Neural progenitor cell (in vitro differentiated cells): ENCODE results near the gene MYL12B.

Experiments used
- EZH2 ChIP-seq: fragments of 200-600 bp; sonication (generic); IDR thresholded peaks from 2 replicates; pipeline ENCODE4 v1.6.1; 2017; ENCODE audit warnings: antibody characterized with exemption, mild to moderate bottlenecking, moderate library complexity
- TF ChIP-seq, protein P1 (sequence below): fragments of 200-600 bp; sonication (generic); IDR thresholded peaks from 2 replicates; pipeline ENCODE4 v1.5.1; 2017; ENCODE audit warnings: antibody characterized with exemption, mild to moderate bottlenecking

- TF ChIP-seq, protein P1, sequence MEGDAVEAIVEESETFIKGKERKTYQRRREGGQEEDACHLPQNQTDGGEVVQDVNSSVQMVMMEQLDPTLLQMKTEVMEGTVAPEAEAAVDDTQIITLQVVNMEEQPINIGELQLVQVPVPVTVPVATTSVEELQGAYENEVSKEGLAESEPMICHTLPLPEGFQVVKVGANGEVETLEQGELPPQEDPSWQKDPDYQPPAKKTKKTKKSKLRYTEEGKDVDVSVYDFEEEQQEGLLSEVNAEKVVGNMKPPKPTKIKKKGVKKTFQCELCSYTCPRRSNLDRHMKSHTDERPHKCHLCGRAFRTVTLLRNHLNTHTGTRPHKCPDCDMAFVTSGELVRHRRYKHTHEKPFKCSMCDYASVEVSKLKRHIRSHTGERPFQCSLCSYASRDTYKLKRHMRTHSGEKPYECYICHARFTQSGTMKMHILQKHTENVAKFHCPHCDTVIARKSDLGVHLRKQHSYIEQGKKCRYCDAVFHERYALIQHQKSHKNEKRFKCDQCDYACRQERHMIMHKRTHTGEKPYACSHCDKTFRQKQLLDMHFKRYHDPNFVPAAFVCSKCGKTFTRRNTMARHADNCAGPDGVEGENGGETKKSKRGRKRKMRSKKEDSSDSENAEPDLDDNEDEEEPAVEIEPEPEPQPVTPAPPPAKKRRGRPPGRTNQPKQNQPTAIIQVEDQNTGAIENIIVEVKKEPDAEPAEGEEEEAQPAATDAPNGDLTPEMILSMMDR = no peak
- no peak for TF ChIP-seq EZH2
Measured at GRCh38 chr18:3219241-3219630, 42.7 kb upstream of the MYL12B start.
